CD4-positive, alpha-beta T cell treated with Interleukin-6 at 100 ng/mL for 8 hours (primary cell): ENCODE measurements around the gene OSCAR.
A peak's percentile ranks its signal among the peaks of the same experiment; 100 is the strongest.
"Not testable (repeated sequence)": the region's sequence is repeated elsewhere in the genome, so short reads cannot be mapped to it uniquely, and the experiment has no call there.

Source experiments
- DNase-seq: peaks from one replicate; pipeline ENCODE4 v3.0.0-alpha.2; 2020; ENCODE audit warnings: mixed read lengths, low spot score

The OSCAR gene

GRCh38 chr19:54125713-54126112 lies 25.1 kb upstream of the OSCAR start:
- no peak for DNase-seq

- no peak for DNase-seq
These were observed 23.8 kb upstream of the OSCAR start for GRCh38 chr19:54124393-54124792.

- DNase-seq: no peak
These were observed 23.1 kb upstream of the OSCAR start for GRCh38 chr19:54123682-54124081.

GRCh38 chr19:54121259-54121658 lies 20.7 kb upstream of the OSCAR start:
- no peak for DNase-seq

- DNase-seq: peak; percentile 94
These were observed 14.8 kb upstream of the OSCAR start, which contains the start of the genes PRPF31 and TFPT for GRCh38 chr19:54115109-54116063. TSS of gene PRPF31 (plus strand) at chr19:54115754. CDS start at chr19:54118279, 2,525 bp downstream. TSS of gene TFPT (minus strand) at chr19:54115657. CDS start at chr19:54115269, 388 bp downstream.

- DNase-seq: peak; percentile 57
These were observed 13.9 kb upstream of the OSCAR start for GRCh38 chr19:54114340-54115108.

- no peak for DNase-seq
These were observed 9.0 kb upstream of the OSCAR start for GRCh38 chr19:54109651-54110050.

GRCh38 chr19:54108496-54108895 lies 7.9 kb upstream of the OSCAR start:
- no peak for DNase-seq

GRCh38 chr19:54107876-54108490 lies 7.4 kb upstream of the OSCAR start:
- no peak for DNase-seq

GRCh38 chr19:54106716-54107115 lies 6.1 kb upstream of the OSCAR start:
- DNase-seq: no peak

GRCh38 chr19:54105796-54106195 lies 5.2 kb upstream of the OSCAR start:
- DNase-seq: no peak

- no peak for DNase-seq
These were observed 4.6 kb upstream of the OSCAR start for GRCh38 chr19:54104998-54105715.

GRCh38 chr19:54102421-54103169 lies 2.0 kb upstream of the OSCAR start, which contains the start of gene NDUFA3:
TSS of gene NDUFA3 (plus strand) at chr19:54102855. CDS start at chr19:54102879, 24 bp downstream.
- peak; percentile 99 for DNase-seq

- DNase-seq: not testable (repeated sequence)
These were observed 724 bp downstream of the OSCAR start for GRCh38 chr19:54099903-54100255.

- no peak for DNase-seq
These were observed 1.3 kb downstream of the OSCAR start for GRCh38 chr19:54099190-54099902.

GRCh38 chr19:54096617-54097106 lies 3.9 kb downstream of the OSCAR start:
- peak; percentile 29 for DNase-seq

GRCh38 chr19:54095859-54096616 lies 4.6 kb downstream of the OSCAR start:
- DNase-seq: peak; percentile 48

GRCh38 chr19:54095136-54095858 lies 5.3 kb downstream of the OSCAR start:
- no peak for DNase-seq
